Osteocyte (in vitro differentiated cells): Measurements from ENCODE around the gene PRMT3. TPM values are rescaled to one million over a fixed set of nuclear protein-coding genes. Genes with fewer than 3 reads are reported as not detected.

ENCODE experiments used
- DNase-seq: peaks from one replicate; pipeline ENCODE4 v3.0.0; 2021; ENCODE audit warnings: mixed read lengths; ENCODE audit not compliant: unreplicated experiment; ENCODE audit errors: extremely low spot score
- H3K27ac Mint-ChIP-seq: one replicate; pipeline ENCODE4 v1.8.0; 2021; ENCODE audit warnings: mild to moderate bottlenecking, mixed read lengths; ENCODE audit not compliant: unreplicated experiment
- H3K27me3 Mint-ChIP-seq: one replicate; pipeline ENCODE4 v1.8.0; 2021; ENCODE audit warnings: mixed read lengths; ENCODE audit not compliant: unreplicated experiment
- H3K36me3 Mint-ChIP-seq: one replicate; pipeline ENCODE4 v1.8.0; 2021; ENCODE audit warnings: mixed read lengths; ENCODE audit not compliant: unreplicated experiment
- H3K4me1 Mint-ChIP-seq: one replicate; pipeline ENCODE4 v1.8.0; 2021; ENCODE audit warnings: mixed read lengths; ENCODE audit not compliant: unreplicated experiment
- H3K4me3 Mint-ChIP-seq: one replicate; pipeline ENCODE4 v1.8.0; 2021; ENCODE audit warnings: mild to moderate bottlenecking, moderate library complexity, mixed read lengths; ENCODE audit not compliant: unreplicated experiment
- H3K9me3 Mint-ChIP-seq: one replicate; pipeline ENCODE4 v1.8.0; 2021; ENCODE audit warnings: mixed read lengths; ENCODE audit not compliant: unreplicated experiment
- CTCF ChIP-seq: fragments of 200-600 bp; sonication (generic); IDR thresholded peaks from 2 replicates; pipeline ENCODE4 v1.5.0; 2021; ENCODE audit warnings: antibody characterized with exemption, mild to moderate bottlenecking, moderate library complexity
- total RNA-seq: library from RNA; stranded (reverse); gene quantifications from 2 replicates; pipeline ENCODE4 v1.2.1, GENCODE V29; 2021

Gene PRMT3
- total RNA-seq, 1 donor from 2014 or later = 17.7 TPM

DNA sequence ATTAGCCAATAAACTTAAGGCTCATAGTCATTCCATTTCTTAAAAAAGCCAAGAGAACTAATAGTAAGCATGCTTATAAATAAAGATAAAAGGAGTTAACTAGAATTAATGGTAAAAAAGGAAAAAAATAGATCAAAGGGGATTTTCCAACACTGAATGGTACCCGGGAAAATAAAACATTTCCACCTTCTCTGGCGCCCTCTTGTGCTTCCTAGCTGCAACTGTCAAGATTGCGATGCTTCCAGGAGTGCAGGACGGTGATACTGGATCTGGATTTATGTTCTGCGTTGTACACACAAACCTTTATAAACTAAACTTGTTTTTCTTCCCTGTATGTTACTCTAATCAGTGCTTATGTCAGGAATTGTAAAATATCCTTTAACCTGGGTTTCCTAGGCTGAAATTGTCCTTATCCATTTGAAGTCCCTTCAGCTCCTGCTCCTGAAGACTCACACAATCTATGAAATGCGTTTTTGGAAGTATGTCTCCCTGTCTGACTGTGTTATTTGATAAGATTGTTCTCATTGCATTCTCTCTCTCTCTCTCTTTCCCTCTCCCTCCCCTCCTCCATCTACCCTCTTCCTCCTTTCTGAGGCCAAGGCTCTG lies 33.6 kb upstream of the PRMT3 start:
- Mint-ChIP-seq H3K9me3 (no peaks in the 10 kb centered on the region), H3K27ac (no peak overlapping the region), H3K36me3 (no peaks in the 10 kb centered on the region), H3K27me3 (peaks cover 49% of the 10 kb centered on the region), H3K4me1 (peaks cover 2% of the 10 kb centered on the region), H3K4me3 (no peak overlapping the region)
- TF ChIP-seq CTCF = peak; percentile 87
- no peak for DNase-seq

DNA sequence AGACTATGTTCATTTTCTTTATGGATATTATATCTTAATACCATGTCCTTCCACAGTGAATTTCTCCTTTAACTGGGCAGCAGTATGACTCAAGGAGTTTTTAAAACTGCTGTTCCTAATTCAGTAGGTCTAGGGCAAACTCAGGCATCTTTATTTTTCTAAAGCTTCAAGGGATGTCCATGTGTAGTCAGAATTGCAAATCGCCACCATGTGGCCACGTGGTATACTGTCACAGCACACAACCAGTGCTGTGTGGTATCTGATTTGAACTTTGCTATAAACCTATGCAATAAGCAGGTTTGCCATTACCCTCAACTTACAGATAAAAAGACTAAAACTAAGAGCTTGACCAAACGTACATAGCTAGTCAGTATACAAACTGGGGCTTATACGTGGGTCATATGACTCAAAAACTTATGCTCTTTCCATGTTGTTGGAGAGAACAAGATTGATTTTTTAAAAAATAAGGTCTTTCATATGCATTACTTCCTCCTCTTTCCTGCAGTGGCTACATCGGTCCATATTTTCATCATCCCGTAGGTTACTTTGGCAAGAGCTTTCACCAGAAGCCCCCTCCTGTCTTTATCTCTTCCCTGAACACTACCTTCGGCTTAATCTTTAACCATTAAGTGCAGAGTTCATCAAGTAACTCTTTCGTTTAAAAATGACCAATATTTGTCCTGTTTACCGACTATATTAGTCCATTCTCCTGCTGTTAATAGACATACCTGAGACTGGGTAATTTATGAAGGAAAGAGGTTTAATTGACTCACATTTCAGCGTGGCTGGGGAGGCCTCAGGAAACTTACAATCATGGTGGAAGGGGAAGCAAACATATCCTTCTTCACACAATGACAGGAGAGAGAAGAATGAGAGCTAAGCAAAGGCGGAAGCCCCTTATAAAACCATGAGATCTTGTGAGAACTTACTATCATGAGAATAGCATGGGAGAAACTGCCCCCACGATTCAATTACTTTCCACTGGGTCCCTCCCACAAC lies 32.0 kb upstream of the PRMT3 start:
- H3K4me3 Mint-ChIP-seq = no peak overlapping the region
- TF ChIP-seq CTCF = peak; percentile 72
- H3K4me1 Mint-ChIP-seq = peaks cover 3% of the 10 kb centered on the region
- no peak overlapping the region for H3K27ac Mint-ChIP-seq
- H3K36me3 Mint-ChIP-seq = no peaks in the 10 kb centered on the region
- peaks cover 43% of the 10 kb centered on the region for H3K27me3 Mint-ChIP-seq
- no peaks in the 10 kb centered on the region for H3K9me3 Mint-ChIP-seq
- no peak for DNase-seq

DNA sequence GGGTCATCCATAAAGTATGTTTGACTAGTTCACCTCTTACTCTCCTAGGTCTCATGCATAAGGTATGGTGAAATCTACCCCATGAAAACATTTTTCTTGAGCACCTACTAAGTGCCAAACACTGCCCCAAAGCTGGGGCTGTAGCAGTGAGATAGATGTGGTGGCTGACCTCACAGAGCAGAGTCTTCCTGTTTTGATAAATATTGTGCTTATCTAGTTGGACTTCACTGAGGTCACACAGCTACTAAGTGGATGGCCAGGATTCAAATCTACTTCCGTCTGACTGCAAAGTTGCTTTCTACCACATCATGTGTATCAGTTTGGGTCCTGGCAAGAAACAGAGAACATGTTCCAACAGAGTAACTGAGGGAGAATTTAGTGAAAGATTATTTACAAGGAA lies 30.4 kb upstream of the PRMT3 start:
- H3K9me3 Mint-ChIP-seq = peaks cover 4% of the 10 kb centered on the region
- H3K36me3 Mint-ChIP-seq = no peaks in the 10 kb centered on the region
- no peak overlapping the region for H3K4me3 Mint-ChIP-seq
- DNase-seq = no peak
- no peak overlapping the region for H3K27ac Mint-ChIP-seq
- H3K4me1 Mint-ChIP-seq = peaks cover 8% of the 10 kb centered on the region
- peaks cover 32% of the 10 kb centered on the region for H3K27me3 Mint-ChIP-seq
- TF ChIP-seq CTCF = no peak

GRCh38 chr11:20360650-20361049 lies 26.9 kb upstream of the PRMT3 start:
- Mint-ChIP-seq H3K4me3 (no peak overlapping the region), H3K27ac (peak overlapping the region; percentile 34), H3K9me3 (peaks cover 4% of the 10 kb centered on the region), H3K27me3 (peaks cover 22% of the 10 kb centered on the region), H3K4me1 (peaks cover 23% of the 10 kb centered on the region), H3K36me3 (no peaks in the 10 kb centered on the region)
- no peak for TF ChIP-seq CTCF
- DNase-seq = no peak

DNA sequence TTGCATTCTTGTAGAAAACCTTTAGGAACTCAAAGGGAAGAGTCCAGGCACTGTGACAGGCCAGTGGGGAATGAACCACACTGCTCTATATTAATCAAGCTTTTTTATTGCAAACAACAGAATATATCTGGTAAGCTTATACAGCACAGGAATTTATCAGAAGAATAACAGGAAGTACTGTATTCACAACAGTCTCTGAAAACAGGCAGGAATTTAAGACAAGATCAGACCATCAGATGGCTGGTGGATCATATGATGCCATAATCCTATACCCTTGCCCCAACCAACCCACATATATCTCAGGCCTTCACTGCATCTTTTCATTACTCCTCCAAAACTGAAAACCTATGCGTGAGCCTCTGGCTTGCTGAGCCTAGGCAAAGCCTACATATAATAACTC lies 25.0 kb upstream of the PRMT3 start:
- Mint-ChIP-seq H3K4me1 (peaks cover 37% of the 10 kb centered on the region), H3K9me3 (peaks cover 4% of the 10 kb centered on the region), H3K36me3 (no peaks in the 10 kb centered on the region), H3K4me3 (peak overlapping the region; percentile 38), H3K27ac (no peak overlapping the region), H3K27me3 (peaks cover 9% of the 10 kb centered on the region)
- TF ChIP-seq CTCF = no peak
- no peak for DNase-seq
